ENCODE data around the gene KHSRP.

KHSRP gene

GRCh38 chr19:6392221-6393073, 32.2 kb downstream of the KHSRP start:
- no peak for DNase-seq

DNA sequence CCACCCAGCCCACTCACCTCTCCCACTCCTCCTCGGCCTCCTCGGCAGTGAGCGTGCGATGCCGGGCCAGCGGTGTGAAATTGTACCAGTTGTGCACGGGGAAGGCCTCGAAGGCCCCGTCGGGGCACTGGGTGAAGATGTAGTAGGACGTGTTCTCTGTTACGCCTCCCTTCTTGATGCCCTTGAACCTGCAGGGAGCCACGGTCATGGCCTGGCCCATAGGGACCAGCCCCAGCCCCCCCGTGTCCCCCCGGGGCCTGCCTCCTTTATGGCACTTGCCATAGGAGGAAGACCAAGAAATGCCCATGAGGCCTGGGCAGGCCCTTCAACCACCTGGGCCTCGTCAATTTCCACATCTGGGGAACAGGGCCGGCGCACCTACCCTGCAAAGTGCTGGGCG, 37.2 kb downstream of the KHSRP start:
- no peak for DNase-seq

DNA sequence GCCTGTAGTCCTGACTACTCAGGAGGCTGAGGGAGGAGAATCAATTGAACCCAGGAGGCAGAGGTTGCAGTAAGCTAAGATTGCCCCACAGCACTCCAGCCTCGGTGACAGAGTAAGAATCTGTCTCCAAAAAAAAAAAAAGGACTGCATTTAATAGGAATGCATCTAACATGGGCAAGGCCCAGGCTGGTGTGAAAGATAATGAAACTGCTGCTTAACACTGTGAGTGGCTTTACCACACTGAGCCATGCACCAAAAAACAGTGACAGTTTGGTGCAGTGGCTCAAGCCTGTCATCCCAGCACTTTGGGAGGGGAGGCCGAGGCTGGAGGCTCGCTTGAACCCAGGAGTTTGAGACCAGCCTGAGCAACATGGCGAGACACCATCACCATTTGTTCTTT, 40.2 kb downstream of the KHSRP start:
- DNase-seq = no peak

DNA sequence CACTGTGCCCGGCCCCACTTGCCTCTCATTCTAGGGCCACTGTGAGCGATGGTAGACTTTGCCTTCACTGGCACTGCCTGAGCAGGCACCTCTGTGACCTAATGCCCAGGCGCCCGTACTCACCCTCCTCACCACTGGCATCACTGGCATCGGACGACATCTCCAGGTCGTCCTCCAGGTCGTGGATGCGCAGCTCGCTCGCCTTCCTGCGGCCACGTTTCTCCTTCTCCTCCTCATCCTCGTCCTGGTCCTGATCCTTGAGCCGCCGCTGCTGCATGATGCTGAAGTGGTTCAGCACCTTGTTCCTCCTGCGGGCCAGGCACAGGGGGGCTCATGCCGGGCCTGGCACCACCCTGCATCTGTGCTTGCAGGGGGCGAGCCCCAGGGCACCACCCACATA, 41.4 kb downstream of the KHSRP start:
- DNase-seq = no peak

GRCh38 chr19:6381030-6381750, 43.4 kb downstream of the KHSRP start:
- DNase-seq = no peak

DNA sequence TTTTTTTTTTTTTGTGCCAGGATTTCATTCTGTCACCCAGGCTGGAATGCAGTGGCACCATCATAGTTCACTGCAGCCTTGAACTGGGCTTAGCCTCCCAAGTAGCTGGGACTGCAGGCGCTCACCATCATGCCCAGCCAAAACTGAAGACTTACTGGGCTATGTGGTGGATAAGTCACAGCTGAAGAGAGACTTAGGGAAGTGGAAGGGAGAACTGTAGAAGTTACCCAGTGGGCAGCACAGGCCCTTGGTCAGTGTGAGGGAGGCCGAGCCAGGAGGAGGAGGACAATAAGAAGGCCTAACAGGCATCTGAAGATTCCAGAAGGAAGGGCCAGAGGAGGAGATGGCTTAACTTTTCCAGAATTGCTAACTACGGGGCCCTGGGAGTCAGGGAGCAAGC, 44.9 kb downstream of the KHSRP start:
- no peak for DNase-seq

DNA sequence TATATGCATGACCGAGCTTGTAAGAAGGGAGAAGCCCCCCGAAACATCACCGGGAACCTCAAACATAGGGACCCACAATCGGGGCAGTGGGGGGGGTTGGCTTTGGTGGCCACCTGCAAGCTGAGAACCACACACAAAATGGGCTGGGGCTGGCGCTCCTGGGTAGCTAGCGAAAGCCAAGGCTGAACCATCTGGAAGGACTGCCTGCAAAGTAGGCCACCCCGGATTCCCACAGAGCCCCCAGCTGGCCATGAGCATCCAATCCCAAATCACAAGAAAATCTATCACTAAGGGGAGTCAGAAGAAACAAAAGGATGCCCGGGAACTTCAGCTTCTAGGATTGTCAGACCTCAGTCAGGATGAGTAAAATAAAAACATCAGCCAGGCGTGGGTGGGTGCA, 46.1 kb downstream of the KHSRP start:
- no peak for DNase-seq

DNA sequence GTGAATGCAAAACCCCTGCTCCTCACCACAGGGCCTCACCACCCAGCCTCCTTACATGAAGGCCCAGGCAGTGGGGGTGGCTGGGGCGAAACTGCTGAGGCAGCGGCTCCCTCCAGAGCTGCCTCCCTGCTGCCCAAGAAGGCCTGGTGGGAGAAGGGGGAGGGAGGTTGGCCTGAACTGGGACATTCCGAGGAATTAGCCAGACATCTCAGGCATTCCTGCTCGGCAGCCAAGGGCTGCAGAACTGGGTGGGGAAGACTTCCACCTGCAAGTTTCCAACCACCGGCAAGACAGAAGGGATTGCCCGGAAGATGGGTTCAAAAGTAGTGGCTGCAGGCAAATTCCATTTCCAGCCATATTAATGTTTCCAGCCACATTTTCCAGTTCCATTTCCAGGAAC, 46.6 kb downstream of the KHSRP start:
- no peak for DNase-seq

DNA sequence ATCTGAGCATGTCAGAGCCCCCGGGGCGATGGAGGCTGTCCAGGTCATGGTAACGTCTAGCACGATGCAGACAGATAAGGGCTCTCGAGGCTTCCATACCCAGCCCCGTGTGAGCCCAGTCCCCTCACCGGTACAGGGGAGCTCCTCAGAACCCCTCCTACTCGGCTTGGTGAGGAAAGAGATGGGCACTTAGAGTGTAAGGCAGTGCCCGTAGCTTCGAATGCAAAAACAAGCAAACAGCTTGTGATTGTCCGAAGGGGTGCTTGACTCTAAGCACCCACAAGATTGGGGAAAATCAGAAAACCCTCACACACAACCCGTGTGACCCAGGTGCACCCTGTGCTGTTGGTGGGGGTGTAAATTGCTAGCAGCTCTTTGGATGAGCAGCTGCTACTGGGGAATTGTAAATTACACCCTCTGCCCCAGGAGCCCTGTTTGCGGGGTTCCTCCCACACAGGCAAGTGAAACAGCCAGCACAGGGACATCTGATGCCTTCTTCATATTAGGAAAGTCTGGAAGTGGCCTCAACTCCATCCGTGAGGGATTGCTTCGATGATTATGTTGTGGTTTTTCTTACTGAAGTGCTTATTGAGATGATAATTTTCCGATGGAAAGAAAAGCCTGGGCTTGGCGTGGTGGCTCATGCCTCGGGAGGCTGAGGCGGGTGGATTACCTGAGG, 48.0 kb downstream of the KHSRP start:
- no peak for DNase-seq

- DNase-seq = no peak
Observed at GRCh38 chr19:6375411-6376010, 49.1 kb downstream of the KHSRP start, which contains the start of gene PSPN. Gene PSPN, minus strand, starts transcription at chr19:6375933. Its CDS starts 84 bp downstream, at chr19:6375849.

DNA sequence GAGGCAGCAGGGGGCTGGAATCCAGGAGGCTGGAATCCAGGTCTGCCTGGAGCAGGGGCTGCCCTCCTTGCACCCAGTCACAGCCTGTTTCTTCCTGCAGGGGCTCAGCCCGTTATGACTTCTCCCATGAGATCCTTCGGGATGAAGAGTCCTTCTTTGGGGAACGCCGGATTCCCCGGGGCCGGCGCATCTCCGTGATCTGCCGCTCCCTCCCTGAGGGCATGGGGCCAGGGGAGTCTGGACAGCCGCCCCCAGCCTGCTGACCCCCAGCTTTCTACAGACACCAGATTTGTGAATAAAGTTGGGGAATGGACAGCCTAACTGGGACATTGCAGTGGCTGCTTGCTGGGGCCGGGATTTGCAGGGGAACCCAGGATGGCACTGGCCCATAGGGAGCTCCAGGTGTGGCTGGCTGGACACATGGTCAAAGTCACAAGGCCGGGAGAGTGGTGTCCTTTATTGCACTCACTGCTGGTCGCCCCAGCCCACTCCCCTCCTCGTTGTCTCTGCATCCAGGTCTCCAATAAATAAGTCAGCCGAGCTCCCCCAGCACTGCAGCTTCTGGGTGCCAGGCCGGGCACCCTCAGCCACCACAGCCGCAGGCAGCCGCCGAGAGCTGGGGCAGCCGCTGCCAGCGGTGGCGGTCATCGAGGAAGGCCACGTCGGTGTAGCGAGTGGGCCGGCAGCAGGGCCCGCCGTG, 49.8 kb downstream of the KHSRP start:
- DNase-seq = no peak

DNA sequence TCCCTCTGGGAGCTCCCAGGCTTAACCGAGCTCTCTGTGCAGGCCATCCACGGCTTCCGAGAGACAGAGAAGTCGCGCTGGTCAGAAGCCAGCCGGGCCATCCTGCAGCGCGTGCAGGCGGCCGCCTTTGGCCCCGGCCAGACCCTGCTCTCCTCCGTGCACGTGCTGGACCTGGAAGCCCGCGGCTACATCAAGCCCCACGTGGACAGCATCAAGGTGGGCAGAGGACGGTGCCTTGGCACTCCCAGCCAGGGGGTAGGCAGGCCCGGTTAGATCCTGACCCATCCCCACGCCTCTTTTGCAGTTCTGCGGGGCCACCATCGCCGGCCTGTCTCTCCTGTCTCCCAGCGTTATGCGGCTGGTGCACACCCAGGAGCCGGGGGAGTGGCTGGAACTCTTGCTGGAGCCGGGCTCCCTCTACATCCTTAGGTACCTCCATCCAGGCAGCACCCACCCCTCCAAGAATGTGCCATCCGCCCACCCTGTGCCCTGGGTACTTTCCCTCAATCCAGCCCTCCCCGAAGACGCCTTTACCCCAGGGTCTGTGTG, 50.4 kb downstream of the KHSRP start:
- DNase-seq = no peak

- DNase-seq = no peak
Observed at GRCh38 chr19:6373813-6374108, 50.9 kb downstream of the KHSRP start.

- peak; percentile 99 to 100 for DNase-seq
Observed at GRCh38 chr19:6373096-6373812, 51.4 kb downstream of the KHSRP start.

DNA sequence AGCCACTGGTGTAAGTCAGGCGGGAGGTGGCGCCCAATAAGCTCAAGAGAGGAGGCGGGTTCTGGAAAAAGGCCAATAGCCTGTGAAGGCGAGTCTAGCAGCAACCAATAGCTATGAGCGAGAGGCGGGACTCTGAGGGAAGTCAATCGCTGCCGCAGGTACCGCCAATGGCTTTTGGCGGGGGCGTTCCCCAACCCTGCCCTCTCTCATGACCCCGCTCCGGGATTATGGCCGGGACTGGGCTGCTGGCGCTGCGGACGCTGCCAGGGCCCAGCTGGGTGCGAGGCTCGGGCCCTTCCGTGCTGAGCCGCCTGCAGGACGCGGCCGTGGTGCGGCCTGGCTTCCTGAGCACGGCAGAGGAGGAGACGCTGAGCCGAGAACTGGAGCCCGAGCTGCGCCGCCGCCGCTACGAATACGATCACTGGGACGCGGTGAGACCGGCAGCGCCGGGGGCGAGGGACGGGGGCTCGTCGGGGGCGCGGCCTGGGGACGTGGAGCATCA, 52.0 kb downstream of the KHSRP start, which contains the start of gene ALKBH7:
TSS of gene ALKBH7 (plus strand) at position 201 of the 502 bp plus-strand sequence. CDS start at position 228, 27 bp downstream.
- DNase-seq = peak; percentile 91 to 92

DNA sequence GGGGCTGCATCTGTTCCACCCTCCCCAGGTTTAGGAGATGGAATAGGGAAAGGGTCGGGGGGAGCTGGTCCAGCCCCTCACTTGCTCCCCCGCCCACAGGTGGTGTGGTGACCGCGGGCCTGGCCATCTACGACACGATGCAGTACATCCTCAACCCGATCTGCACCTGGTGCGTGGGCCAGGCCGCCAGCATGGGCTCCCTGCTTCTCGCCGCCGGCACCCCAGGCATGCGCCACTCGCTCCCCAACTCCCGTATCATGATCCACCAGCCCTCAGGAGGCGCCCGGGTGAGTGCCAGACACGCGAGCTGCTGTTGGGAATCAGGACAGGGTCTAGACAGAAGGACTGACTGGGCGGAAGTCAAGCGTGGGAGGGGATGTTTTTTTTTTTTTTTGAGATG, 60.3 kb downstream of the KHSRP start:
- DNase-seq = no peak
